GM12801 (cell line): ENCODE data around the gene CD7.

Experiments
- CTCF ChIP-seq: IDR thresholded peaks from one replicate; pipeline ENCODE4 v1.5.1; 2011; ENCODE audit warnings: control low read depth; ENCODE audit not compliant: insufficient read length; ENCODE audit errors: extremely low read depth

The CD7 gene

DNA sequence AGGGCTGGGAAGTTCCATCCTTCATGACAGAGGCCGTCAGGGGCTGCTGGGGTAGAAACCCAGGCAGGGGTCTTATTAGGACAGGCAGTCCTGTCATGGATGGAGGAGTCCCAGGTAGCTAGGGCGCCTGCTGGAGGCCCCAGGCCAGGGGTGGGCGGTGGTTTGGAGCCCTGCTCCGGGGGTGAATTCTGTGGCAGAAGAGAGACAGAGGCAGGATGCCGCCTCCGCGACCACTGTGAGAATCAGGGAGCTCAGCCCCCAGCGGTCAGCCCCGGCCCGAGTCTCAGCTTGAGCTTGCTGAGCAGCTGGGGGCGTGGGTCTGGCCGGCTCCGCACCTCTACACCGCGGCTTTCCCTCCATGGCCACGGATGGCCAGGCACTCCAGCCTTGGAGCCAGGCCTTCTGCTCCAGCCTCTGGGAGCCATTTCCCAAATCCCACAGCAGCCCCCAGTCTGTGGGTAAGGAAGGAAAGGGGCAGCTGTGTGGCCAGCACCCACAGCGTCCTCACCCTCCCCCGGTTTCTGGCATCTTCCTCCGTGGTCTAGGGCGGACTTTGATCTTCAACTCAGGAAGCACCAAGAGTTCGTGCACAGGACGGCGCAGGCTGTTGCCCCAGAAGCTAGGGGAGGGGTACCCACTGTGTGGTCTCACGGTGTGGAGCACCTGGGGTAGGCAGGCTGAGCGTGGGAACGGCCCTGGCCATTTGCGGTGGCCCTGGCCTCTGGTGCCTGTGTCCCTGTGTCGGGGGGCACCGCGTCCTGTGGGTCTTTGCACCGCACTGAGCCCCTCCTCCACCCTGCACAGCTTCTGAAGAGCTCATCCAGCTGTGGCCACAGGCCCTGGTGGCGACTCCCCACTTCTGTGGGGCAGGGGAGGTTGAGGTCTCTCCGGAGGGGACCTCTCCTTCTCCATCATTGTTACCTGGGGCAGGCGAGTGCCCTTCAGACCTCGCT lies 14.1 kb downstream of the CD7 start:
- TF ChIP-seq CTCF, result no peak

DNA sequence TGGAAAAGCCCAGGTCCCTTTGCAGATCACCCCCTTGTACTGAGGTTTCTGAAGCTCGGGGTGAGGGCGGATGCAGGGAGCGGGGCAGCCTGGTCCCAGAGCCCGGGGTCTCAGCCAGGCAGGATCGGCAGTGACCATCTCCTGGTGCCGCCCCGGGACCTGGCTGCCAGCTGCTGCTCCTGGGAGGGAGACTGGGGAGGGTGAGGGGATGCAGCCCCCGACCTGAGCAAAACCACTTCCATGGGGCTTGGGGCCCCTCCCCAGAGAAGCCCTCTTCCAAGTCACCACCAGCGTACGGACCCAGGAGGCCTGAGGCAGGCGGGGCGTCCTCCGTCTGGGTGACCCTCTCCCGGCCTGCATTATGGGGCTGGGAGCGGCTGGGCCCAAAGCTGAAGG lies 14.8 kb downstream of the CD7 start:
- no peak for TF ChIP-seq CTCF

GRCh38 chr17:82301916-82302567 lies 15.4 kb downstream of the CD7 start:
- TF ChIP-seq CTCF, result no peak

DNA sequence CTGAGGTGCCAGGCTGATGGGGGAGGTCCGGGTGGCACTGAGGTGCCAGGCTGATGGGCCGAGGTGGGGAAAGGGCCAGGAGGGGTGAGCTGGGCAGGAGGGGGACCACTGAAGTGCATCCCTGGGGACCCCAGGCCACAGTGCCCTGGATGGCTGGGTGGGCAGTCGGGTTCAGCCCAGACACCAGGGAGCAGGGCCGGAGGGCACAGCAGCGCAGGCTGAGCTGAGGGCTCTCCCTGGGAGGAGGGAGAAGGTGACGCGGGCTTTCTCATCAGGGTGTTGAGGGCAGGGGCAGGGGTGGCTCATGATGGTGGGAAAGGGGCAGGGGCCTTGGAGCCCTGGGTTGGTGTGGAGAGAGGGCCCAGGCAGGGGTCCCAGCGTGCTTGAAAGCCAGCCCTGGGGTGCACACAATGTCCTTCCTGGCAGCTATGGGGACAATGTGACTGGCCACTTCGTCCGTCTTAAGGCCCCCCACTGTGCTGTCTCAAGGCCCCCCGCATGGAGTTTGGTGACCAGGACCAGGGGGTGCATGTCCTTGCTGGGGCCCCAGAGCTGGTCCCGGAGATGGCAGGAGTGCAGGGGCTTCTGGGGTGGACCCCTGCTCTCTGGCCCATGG lies 16.0 kb downstream of the CD7 start:
- TF ChIP-seq CTCF, result no peak

DNA sequence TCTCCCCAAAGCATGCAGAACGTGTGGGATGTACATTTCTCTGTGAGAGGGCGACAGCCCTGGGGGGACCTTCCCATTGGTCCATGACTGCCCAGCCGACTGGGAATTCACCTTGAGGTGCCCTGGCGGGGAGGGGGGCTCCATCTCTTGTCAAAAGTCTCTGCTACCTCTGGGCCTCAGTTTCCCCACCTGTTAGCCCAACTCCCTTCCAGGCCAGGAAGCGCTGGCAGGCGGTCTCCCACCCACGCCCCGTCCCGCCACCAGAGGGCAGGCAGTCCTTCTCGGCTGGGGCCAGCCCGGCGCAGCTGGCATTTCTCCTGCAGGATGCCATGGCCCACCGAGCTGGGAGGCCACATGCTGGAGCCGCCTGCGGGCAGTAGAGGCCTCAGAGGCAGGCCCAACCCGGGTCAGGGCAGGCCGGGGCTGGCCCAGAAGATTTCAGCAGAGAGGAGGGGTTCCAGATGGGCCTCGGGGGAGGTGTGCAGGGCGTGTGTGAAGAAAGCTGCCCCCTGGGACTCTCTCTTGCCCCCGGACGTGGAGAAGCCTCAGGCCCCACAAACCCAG lies 16.6 kb downstream of the CD7 start:
- no peak for TF ChIP-seq CTCF

- TF ChIP-seq CTCF, result no peak
Measured at GRCh38 chr17:82300228-82300627, 17.2 kb downstream of the CD7 start.

GRCh38 chr17:82299452-82299851 lies 18.0 kb downstream of the CD7 start:
- TF ChIP-seq CTCF, result no peak
